GM12865 (cell line): ENCODE data around the gene STIP1.

ENCODE experiments used
- DNase-seq: peaks from one replicate; pipeline ENCODE4 v3.0.0; 2010; ENCODE audit warnings: low read depth
- H3K4me3 ChIP-seq: 2 replicates; pipeline ENCODE4 v1.5.1; 2011; ENCODE audit warnings: mild to moderate bottlenecking, low read depth, low read length, control low read depth
- CTCF ChIP-seq: IDR thresholded peaks from 2 replicates; pipeline ENCODE4 v1.5.1; 2011; ENCODE audit warnings: low read length, control low read depth, low read depth, inconsistent platforms; ENCODE audit not compliant: insufficient read depth; ENCODE audit errors: missing control alignments

STIP1 gene

GRCh38 chr11:64232967-64233315 lies 47.0 kb downstream of the STIP1 start:
- H3K4me3 ChIP-seq: no peak overlapping the region
- DNase-seq: no peak
- no peak for TF ChIP-seq CTCF

- DNase-seq: peak; percentile 75
- TF ChIP-seq CTCF: no peak
- H3K4me3 ChIP-seq: peak within 1 kb of the TSS; percentile 92
These were observed 48.1 kb downstream of the STIP1 start, which contains the start of gene VEGFB for GRCh38 chr11:64233913-64234586. Gene VEGFB, plus strand, starts transcription at chr11:64234584. Its CDS starts 250 bp downstream, at chr11:64234834.

GRCh38 chr11:64234647-64235379 lies 48.8 kb downstream of the STIP1 start:
- DNase-seq: peak; percentile 50
- TF ChIP-seq CTCF: no peak
- peak overlapping the region; percentile 92 for H3K4me3 ChIP-seq

GRCh38 chr11:64235437-64236161 lies 49.6 kb downstream of the STIP1 start:
- no peak for DNase-seq
- TF ChIP-seq CTCF: no peak
- H3K4me3 ChIP-seq: peak overlapping the region; percentile 92

- no peak for TF ChIP-seq CTCF
- DNase-seq: no peak
- H3K4me3 ChIP-seq: no peak overlapping the region
These were observed 51.5 kb downstream of the STIP1 start for GRCh38 chr11:64237484-64237951.

GRCh38 chr11:64238076-64238475 lies 52.1 kb downstream of the STIP1 start:
- no peak overlapping the region for H3K4me3 ChIP-seq
- no peak for TF ChIP-seq CTCF
- DNase-seq: peak; percentile 87
